ENCODE data around the gene ZSCAN18.

The ZSCAN18 gene

GRCh38 chr19:58044391-58044790 lies 53.6 kb downstream of the ZSCAN18 start:
- H2AFZ ChIP-seq (ENCODE audit: low read length) = no peak overlapping the region
- no peaks in the 10 kb centered on the region for H3F3A ChIP-seq (ENCODE audit: low read depth)
- H3K4me1 ChIP-seq (ENCODE audit: insufficient read depth, low read length, poor library complexity, severe bottlenecking) = no peaks in the 10 kb centered on the region
- H3K4me2 ChIP-seq (ENCODE audit: low read depth, low read length, poor library complexity, severe bottlenecking) = no peak overlapping the region
- no peak overlapping the region for H3K9ac ChIP-seq (ENCODE audit: low read depth, low read length, poor library complexity, severe bottlenecking)
- H3K27me3 ChIP-seq (ENCODE audit: insufficient read depth, low read length, poor library complexity, severe bottlenecking) = no peaks in the 10 kb centered on the region
- H4K20me1 ChIP-seq (ENCODE audit: insufficient read depth, low read length, poor library complexity, severe bottlenecking) = no peaks in the 10 kb centered on the region
- no peak overlapping the region for H3K4me3 ChIP-seq (ENCODE audit: low read length, poor library complexity, severe bottlenecking)
- no peaks in the 10 kb centered on the region for H3K36me3 ChIP-seq (ENCODE audit: insufficient read depth, low read length)
- no peak for TF ChIP-seq CTCF (conservative IDR thresholded peaks at IDR 0.05; ENCODE audit: low read length)
- no peaks in the 10 kb centered on the region for H3K79me2 ChIP-seq (ENCODE audit: insufficient read depth, low read length)
- no peaks in the 10 kb centered on the region for H3K9me2 ChIP-seq (replicated peaks; ENCODE audit: low read depth, low read length)
- peaks cover 23% of the 10 kb centered on the region; the same call in 1 of the 2 replicates for H3K9me3 ChIP-seq (ENCODE audit: insufficient read depth, low read depth, low read length)

- no peaks in the 10 kb centered on the region for H3K9me2 ChIP-seq (replicated peaks; ENCODE audit: low read depth, low read length)
- H3K4me1 ChIP-seq (ENCODE audit: insufficient read depth, low read length, poor library complexity, severe bottlenecking) = no peaks in the 10 kb centered on the region
- H3K36me3 ChIP-seq (ENCODE audit: insufficient read depth, low read length) = no peaks in the 10 kb centered on the region
- no peak overlapping the region for H3K9ac ChIP-seq (ENCODE audit: low read depth, low read length, poor library complexity, severe bottlenecking)
- no peak overlapping the region for H3K4me3 ChIP-seq (ENCODE audit: low read length, poor library complexity, severe bottlenecking)
- no peak overlapping the region for H2AFZ ChIP-seq (ENCODE audit: low read length)
- no peaks in the 10 kb centered on the region for H3F3A ChIP-seq (ENCODE audit: low read depth)
- no peak overlapping the region for H3K4me2 ChIP-seq (ENCODE audit: low read depth, low read length, poor library complexity, severe bottlenecking)
- no peaks in the 10 kb centered on the region for H3K79me2 ChIP-seq (ENCODE audit: insufficient read depth, low read length)
- H3K27me3 ChIP-seq (ENCODE audit: insufficient read depth, low read length, poor library complexity, severe bottlenecking) = no peaks in the 10 kb centered on the region
- peaks cover 29% of the 10 kb centered on the region; the same call in 1 of the 2 replicates for H3K9me3 ChIP-seq (ENCODE audit: insufficient read depth, low read depth, low read length)
- no peaks in the 10 kb centered on the region for H4K20me1 ChIP-seq (ENCODE audit: insufficient read depth, low read length, poor library complexity, severe bottlenecking)
- no peak for TF ChIP-seq EZH2phosphoT487 (IDR thresholded peaks at IDR 0.05; ENCODE audit: borderline replicate concordance)
- no peak for TF ChIP-seq CTCF (conservative IDR thresholded peaks at IDR 0.05; ENCODE audit: low read length)
These were observed 55.3 kb downstream of the ZSCAN18 start for GRCh38 chr19:58042495-58043340.

- Histone ChIP-seq H3K9me2 (replicated peaks; ENCODE audit: low read depth, low read length) (no peaks in the 10 kb centered on the region), H4K20me1 (ENCODE audit: insufficient read depth, low read length, poor library complexity, severe bottlenecking) (no peaks in the 10 kb centered on the region), H3K4me3 (ENCODE audit: low read length, poor library complexity, severe bottlenecking) (no peak overlapping the region), H3F3A (ENCODE audit: low read depth) (no peaks in the 10 kb centered on the region), H2AFZ (ENCODE audit: low read length) (no peak overlapping the region), H3K4me1 (ENCODE audit: insufficient read depth, low read length, poor library complexity, severe bottlenecking) (no peaks in the 10 kb centered on the region), H3K9me3 (ENCODE audit: insufficient read depth, low read depth, low read length) (peaks cover 29% of the 10 kb centered on the region; the same call in 1 of the 2 replicates), H3K4me2 (ENCODE audit: low read depth, low read length, poor library complexity, severe bottlenecking) (no peak overlapping the region), H3K79me2 (ENCODE audit: insufficient read depth, low read length) (no peaks in the 10 kb centered on the region), H3K36me3 (ENCODE audit: insufficient read depth, low read length) (no peaks in the 10 kb centered on the region), H3K9ac (ENCODE audit: low read depth, low read length, poor library complexity, severe bottlenecking) (no peak overlapping the region), H3K27me3 (ENCODE audit: insufficient read depth, low read length, poor library complexity, severe bottlenecking) (no peaks in the 10 kb centered on the region)
- no peak for TF ChIP-seq CTCF (conservative IDR thresholded peaks at IDR 0.05; ENCODE audit: low read length)
- no peak for TF ChIP-seq EZH2phosphoT487 (IDR thresholded peaks at IDR 0.05; ENCODE audit: borderline replicate concordance)
These were observed 57.1 kb downstream of the ZSCAN18 start for GRCh38 chr19:58040751-58041525.
